Right hindlimb (tissue), 1 donor: ENCODE data around the gene SMARCE1.

Experiments used
- DNase-seq: peaks from one replicate; pipeline ENCODE4 v3.0.0-alpha.2; 2018

The SMARCE1 gene

GRCh38 chr17:40647624-40648383, at the start of gene SMARCE1:
TSS of gene SMARCE1 (minus strand) at chr17:40647818. CDS start at chr17:40645802, 2,016 bp downstream.
- peak; percentile 86 for DNase-seq

GRCh38 chr17:40697297-40697696, 49.7 kb upstream of the SMARCE1 start:
- DNase-seq, result no peak

- no peak for DNase-seq
These were observed 49.0 kb upstream of the SMARCE1 start for GRCh38 chr17:40696651-40697072.

GRCh38 chr17:40695874-40696472, 48.4 kb upstream of the SMARCE1 start:
- no peak for DNase-seq

- DNase-seq, result no peak
These were observed 47.0 kb upstream of the SMARCE1 start for GRCh38 chr17:40694584-40694983.

- no peak for DNase-seq
These were observed 39.5 kb upstream of the SMARCE1 start for GRCh38 chr17:40687106-40687505.

GRCh38 chr17:40686192-40686591, 38.6 kb upstream of the SMARCE1 start:
- no peak for DNase-seq

GRCh38 chr17:40680998-40681397, 33.4 kb upstream of the SMARCE1 start:
- no peak for DNase-seq

GRCh38 chr17:40679523-40679907, 31.9 kb upstream of the SMARCE1 start:
- no peak for DNase-seq

- DNase-seq, result no peak
These were observed 31.4 kb upstream of the SMARCE1 start for GRCh38 chr17:40678902-40679522.

GRCh38 chr17:40675905-40676304, 28.3 kb upstream of the SMARCE1 start:
- no peak for DNase-seq

- no peak for DNase-seq
These were observed 25.0 kb upstream of the SMARCE1 start for GRCh38 chr17:40672654-40673053.

GRCh38 chr17:40671282-40671681, 23.7 kb upstream of the SMARCE1 start:
- DNase-seq, result no peak

GRCh38 chr17:40666331-40666730, 18.7 kb upstream of the SMARCE1 start:
- no peak for DNase-seq

- no peak for DNase-seq
These were observed 17.1 kb upstream of the SMARCE1 start, which contains the start of gene KRT222 for GRCh38 chr17:40664582-40665333. TSS of gene KRT222 (minus strand) at chr17:40665177. CDS start at chr17:40665099, 78 bp downstream.

- no peak for DNase-seq
These were observed 15.6 kb upstream of the SMARCE1 start for GRCh38 chr17:40663252-40663651.

GRCh38 chr17:40659911-40660310, 12.3 kb upstream of the SMARCE1 start:
- DNase-seq, result no peak

- DNase-seq, result no peak
These were observed 10.8 kb upstream of the SMARCE1 start for GRCh38 chr17:40658396-40658795.

GRCh38 chr17:40651939-40652338, 4.3 kb upstream of the SMARCE1 start:
- no peak for DNase-seq

GRCh38 chr17:40648384-40648968, 858 bp upstream of the SMARCE1 start:
- no peak for DNase-seq

- DNase-seq, result no peak
These were observed 611 bp downstream of the SMARCE1 start for GRCh38 chr17:40646791-40647623.

- DNase-seq, result no peak
These were observed 1.7 kb downstream of the SMARCE1 start for GRCh38 chr17:40645943-40646342.
